Neutrophil (primary cell): Measurements from ENCODE around the gene KMT2C.

Experiments used
- H3K27ac ChIP-seq: fragments of 200-600 bp; sonication (generic); 2 replicates; pipeline ENCODE4 v1.5.1; 2016; ENCODE audit warnings: mild to moderate bottlenecking, moderate library complexity
- H3K27me3 ChIP-seq: fragments of 200-600 bp; sonication (generic); 2 replicates; pipeline ENCODE4 v1.6.0; 2016; ENCODE audit warnings: mild to moderate bottlenecking
- H3K36me3 ChIP-seq: fragments of 200-600 bp; sonication (generic); 2 replicates; pipeline ENCODE4 v1.5.1; 2017
- H3K4me1 ChIP-seq, 2 experiments: fragments of 200-600 bp in 1 of 2; sonication (generic) in 1 of 2; 1 replicate in 1 of 2; 2 replicates in 1 of 2; pipeline versions ENCODE4 v1.5.1 to v1.6.1; 2013 to 2016; ENCODE audit warnings: low read depth in 1 of 2, low read length in 1 of 2, mild to moderate bottlenecking in 1 of 2, moderate library complexity in 1 of 2; ENCODE audit not compliant: control insufficient read depth in 1 of 2, insufficient read depth in 1 of 2
- H3K4me3 ChIP-seq, 2 experiments: fragments of 200-600 bp in 1 of 2; sonication (generic) in 1 of 2; 1 replicate in 1 of 2; 2 replicates in 1 of 2; pipeline ENCODE4 v1.5.1; 2013 to 2016; ENCODE audit warnings: low read depth in 1 of 2, low read length in 1 of 2, mild to moderate bottlenecking in 1 of 2, moderate library complexity in 1 of 2
- H3K9me3 ChIP-seq: fragments of 200-600 bp; sonication (generic); 2 replicates; pipeline ENCODE4 v1.5.1; 2016
- TF ChIP-seq, protein P1 (sequence below): fragments of 200-600 bp; sonication (generic); IDR thresholded peaks from 2 replicates; pipeline ENCODE4 v1.5.1; 2016; ENCODE audit warnings: antibody characterized with exemption

KMT2C gene

DNA sequence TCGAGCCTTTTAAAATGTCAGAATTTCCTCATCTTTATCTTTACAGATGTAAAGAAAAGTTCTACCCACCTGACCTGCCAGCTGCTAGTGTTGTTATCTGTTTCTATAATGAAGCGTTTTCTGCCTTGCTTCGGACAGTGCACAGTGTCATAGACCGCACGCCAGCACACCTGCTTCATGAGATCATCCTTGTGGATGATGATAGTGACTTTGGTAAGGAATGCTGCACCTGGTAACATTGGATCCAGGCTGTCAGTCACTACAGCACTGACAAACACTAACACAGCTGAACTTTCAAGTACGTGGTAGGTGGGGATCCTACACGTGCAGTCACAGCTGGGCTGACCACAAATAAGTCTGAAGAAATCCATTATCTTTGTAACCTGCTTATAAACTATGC is 332.7 kb downstream of the KMT2C start:
- no peaks in the 10 kb centered on the region for H3K9me3 ChIP-seq
- peaks cover 19% of the 10 kb centered on the region for H3K36me3 ChIP-seq
- no peaks in the 10 kb centered on the region for H3K27me3 ChIP-seq
- TF ChIP-seq, protein P1, sequence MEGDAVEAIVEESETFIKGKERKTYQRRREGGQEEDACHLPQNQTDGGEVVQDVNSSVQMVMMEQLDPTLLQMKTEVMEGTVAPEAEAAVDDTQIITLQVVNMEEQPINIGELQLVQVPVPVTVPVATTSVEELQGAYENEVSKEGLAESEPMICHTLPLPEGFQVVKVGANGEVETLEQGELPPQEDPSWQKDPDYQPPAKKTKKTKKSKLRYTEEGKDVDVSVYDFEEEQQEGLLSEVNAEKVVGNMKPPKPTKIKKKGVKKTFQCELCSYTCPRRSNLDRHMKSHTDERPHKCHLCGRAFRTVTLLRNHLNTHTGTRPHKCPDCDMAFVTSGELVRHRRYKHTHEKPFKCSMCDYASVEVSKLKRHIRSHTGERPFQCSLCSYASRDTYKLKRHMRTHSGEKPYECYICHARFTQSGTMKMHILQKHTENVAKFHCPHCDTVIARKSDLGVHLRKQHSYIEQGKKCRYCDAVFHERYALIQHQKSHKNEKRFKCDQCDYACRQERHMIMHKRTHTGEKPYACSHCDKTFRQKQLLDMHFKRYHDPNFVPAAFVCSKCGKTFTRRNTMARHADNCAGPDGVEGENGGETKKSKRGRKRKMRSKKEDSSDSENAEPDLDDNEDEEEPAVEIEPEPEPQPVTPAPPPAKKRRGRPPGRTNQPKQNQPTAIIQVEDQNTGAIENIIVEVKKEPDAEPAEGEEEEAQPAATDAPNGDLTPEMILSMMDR: no peak
- no peaks in the 10 kb centered on the region for H3K4me1 ChIP-seq
- H3K27ac ChIP-seq: no peak overlapping the region
- H3K4me3 ChIP-seq: no peak overlapping the region

GRCh38 chr7:152097330-152097729 is 338.5 kb downstream of the KMT2C start:
- H3K27me3 ChIP-seq: no peaks in the 10 kb centered on the region
- TF ChIP-seq, protein P1: no peak
- H3K27ac ChIP-seq: no peak overlapping the region
- H3K4me1 ChIP-seq: no peaks in the 10 kb centered on the region
- no peak overlapping the region for H3K4me3 ChIP-seq
- H3K36me3 ChIP-seq: peaks cover 8% of the 10 kb centered on the region
- no peaks in the 10 kb centered on the region for H3K9me3 ChIP-seq

DNA sequence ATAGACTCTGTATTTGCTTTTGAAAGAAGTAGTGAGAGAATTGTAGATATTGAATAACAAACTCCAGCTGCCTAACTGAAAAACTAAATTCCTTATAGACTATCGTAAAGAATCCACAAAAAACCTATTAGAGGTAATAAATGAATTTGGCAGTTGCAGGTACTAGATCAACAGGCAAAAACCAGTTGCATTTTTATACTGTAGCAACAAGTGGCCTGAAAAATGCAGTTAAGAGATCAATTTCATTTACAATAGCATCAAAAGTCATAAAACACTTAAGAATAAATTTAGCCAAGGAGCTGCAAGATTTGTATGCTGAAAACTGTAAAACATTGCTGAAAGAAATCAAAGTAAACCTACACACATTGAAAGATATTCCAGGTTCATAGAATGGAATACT is 340.0 kb downstream of the KMT2C start:
- no peak overlapping the region for H3K27ac ChIP-seq
- H3K4me3 ChIP-seq: no peak overlapping the region
- peaks cover 1% of the 10 kb centered on the region for H3K36me3 ChIP-seq
- no peaks in the 10 kb centered on the region for H3K9me3 ChIP-seq
- no peaks in the 10 kb centered on the region for H3K27me3 ChIP-seq
- TF ChIP-seq, protein P1: no peak
- no peaks in the 10 kb centered on the region for H3K4me1 ChIP-seq

- H3K9me3 ChIP-seq: peaks cover 6% of the 10 kb centered on the region
- no peak overlapping the region for H3K27ac ChIP-seq
- H3K4me1 ChIP-seq: no peaks in the 10 kb centered on the region
- TF ChIP-seq, protein P1: no peak
- H3K36me3 ChIP-seq: no peaks in the 10 kb centered on the region
- no peak overlapping the region for H3K4me3 ChIP-seq
- no peaks in the 10 kb centered on the region for H3K27me3 ChIP-seq
Measured at GRCh38 chr7:152093717-152094116, 342.1 kb downstream of the KMT2C start.

DNA sequence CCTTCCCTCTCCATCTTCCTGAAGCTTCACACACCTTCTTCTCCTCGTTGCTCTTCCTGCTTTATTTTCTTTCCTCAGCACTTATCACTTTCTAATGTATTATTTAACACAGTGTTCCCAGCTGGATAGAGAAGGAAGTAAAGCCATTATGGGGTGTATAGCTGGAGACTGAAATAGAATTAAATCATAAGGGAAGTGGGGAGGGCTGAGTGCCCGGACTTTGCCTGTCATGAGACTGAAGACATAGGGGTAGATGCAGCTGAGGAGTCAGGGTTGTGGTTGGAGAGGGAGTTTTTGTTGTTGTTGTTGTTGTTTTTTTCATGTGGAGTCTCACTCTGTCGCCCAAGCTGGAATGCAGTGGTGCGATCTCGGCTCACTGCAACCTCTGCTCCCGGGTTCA is 345.1 kb downstream of the KMT2C start:
- peaks cover 6% of the 10 kb centered on the region for H3K9me3 ChIP-seq
- TF ChIP-seq, protein P1: no peak
- H3K4me1 ChIP-seq: no peaks in the 10 kb centered on the region

GRCh38 chr7:152089183-152089582 is 346.6 kb downstream of the KMT2C start:
- Histone ChIP-seq H3K9me3 (peaks cover 6% of the 10 kb centered on the region), H3K4me1 (no peaks in the 10 kb centered on the region), H3K27ac (no peak overlapping the region), H3K27me3 (no peaks in the 10 kb centered on the region), H3K36me3 (no peaks in the 10 kb centered on the region), H3K4me3 (no peak overlapping the region)
- TF ChIP-seq, protein P1: no peak

More for the DNA sequence above, 345.1 kb downstream of the KMT2C start:
- H3K36me3 ChIP-seq: no peaks in the 10 kb centered on the region
- no peak overlapping the region for H3K4me3 ChIP-seq
- no peaks in the 10 kb centered on the region for H3K27me3 ChIP-seq
- no peak overlapping the region for H3K27ac ChIP-seq
